HG03520 (cell line): Measurements from ENCODE around the gene MEGF11.

Experiments used
- ATAC-seq: cut with Tn5 transposase; IDR thresholded peaks from one replicate; pipeline ENCODE4 v1.9.1; 2021; ENCODE audit warnings: mild to moderate bottlenecking, moderate library complexity; ENCODE audit not compliant: unreplicated experiment

MEGF11 gene

GRCh38 chr15:66253418-66254088 lies at the start of gene MEGF11:
Gene MEGF11, minus strand, starts transcription at chr15:66253750. Its CDS starts 125,347 bp downstream, at chr15:66128403.
- no peak for ATAC-seq

- ATAC-seq = no peak
These were observed 49.1 kb upstream of the MEGF11 start for GRCh38 chr15:66302489-66303278.

- no peak for ATAC-seq
These were observed 45.3 kb upstream of the MEGF11 start for GRCh38 chr15:66298803-66299251.

- ATAC-seq = no peak
These were observed 42.6 kb upstream of the MEGF11 start for GRCh38 chr15:66296186-66296585.

GRCh38 chr15:66294932-66295235 lies 41.3 kb upstream of the MEGF11 start:
- ATAC-seq = no peak

- ATAC-seq = no peak
These were observed 40.8 kb upstream of the MEGF11 start for GRCh38 chr15:66294157-66294931.

GRCh38 chr15:66293419-66294156 lies 40.0 kb upstream of the MEGF11 start, which contains the start of gene DIS3L:
Gene DIS3L, plus strand, starts transcription at chr15:66293568. Its CDS starts 29 bp downstream, at chr15:66293597.
- ATAC-seq = peak; percentile 60

GRCh38 chr15:66292571-66293418 lies 39.2 kb upstream of the MEGF11 start:
- no peak for ATAC-seq

GRCh38 chr15:66291816-66292570 lies 38.4 kb upstream of the MEGF11 start:
- no peak for ATAC-seq

- no peak for ATAC-seq
These were observed 37.0 kb upstream of the MEGF11 start for GRCh38 chr15:66290518-66290917.

- ATAC-seq = no peak
These were observed 36.5 kb upstream of the MEGF11 start for GRCh38 chr15:66290007-66290406.

- ATAC-seq = no peak
These were observed 35.1 kb upstream of the MEGF11 start for GRCh38 chr15:66288551-66289185.

- ATAC-seq = no peak
These were observed 34.5 kb upstream of the MEGF11 start for GRCh38 chr15:66288093-66288492.

- no peak for ATAC-seq
These were observed 34.0 kb upstream of the MEGF11 start for GRCh38 chr15:66287461-66288057.

- ATAC-seq = no peak
These were observed 32.2 kb upstream of the MEGF11 start for GRCh38 chr15:66285533-66286280.

GRCh38 chr15:66284271-66284670 lies 30.7 kb upstream of the MEGF11 start:
- ATAC-seq = no peak

- no peak for ATAC-seq
These were observed 25.1 kb upstream of the MEGF11 start for GRCh38 chr15:66278671-66279070.

- no peak for ATAC-seq
These were observed 24.5 kb upstream of the MEGF11 start for GRCh38 chr15:66278056-66278455.
